HFFc6 (cell line): ENCODE results near the gene KCTD15. TPM values are rescaled to one million over a fixed set of nuclear protein-coding genes. Genes with fewer than 3 reads are reported as not detected.

Source experiments
- DNase-seq: peaks from one replicate; pipeline ENCODE4 v3.0.0-alpha.2; 2018
- H3K27ac Mint-ChIP-seq: 2 replicates; pipeline ENCODE4 v1.8.0; 2020; ENCODE audit warnings: mild to moderate bottlenecking, mixed read lengths
- H3K27me3 Mint-ChIP-seq: 2 replicates; pipeline ENCODE4 v1.8.0; 2021; ENCODE audit warnings: mild to moderate bottlenecking, moderate library complexity, mixed read lengths; ENCODE audit not compliant: insufficient read depth
- H3K36me3 Mint-ChIP-seq: 2 replicates; pipeline ENCODE4 v1.8.0; 2021; ENCODE audit warnings: low read depth, mixed read lengths
- H3K4me1 Mint-ChIP-seq: 2 replicates; pipeline ENCODE4 v1.8.0; 2020; ENCODE audit warnings: low read depth, mixed read lengths
- H3K4me3 Mint-ChIP-seq: 2 replicates; pipeline ENCODE4 v1.8.0; 2020; ENCODE audit warnings: mild to moderate bottlenecking, moderate library complexity, mixed read lengths
- H3K9me3 Mint-ChIP-seq: 2 replicates; pipeline ENCODE4 v1.8.0; 2020; ENCODE audit warnings: mild to moderate bottlenecking, mixed read lengths
- CTCF ChIP-seq: fragments of 200-600 bp; sonication (generic); IDR thresholded peaks from 2 replicates; pipeline ENCODE4 v1.5.0; 2021; ENCODE audit warnings: antibody characterized with exemption, mild to moderate bottlenecking
- total RNA-seq, 6 experiments: library from RNA; stranded (reverse); fragmentation: NEBNext Ultra II Directional; extraction: Animal tissue kit (Norgen Biotek cat#: 25700); gene quantifications; 2 replicates in 1 of 6; 3 replicates in 5 of 6; pipeline ENCODE4 v1.2.3, GENCODE V29; 2021

The KCTD15 gene
- total RNA-seq, 6 experiments from 2014 or later = 5.9 to 11.7 (median 7.1) TPM

- Mint-ChIP-seq H3K9me3 (no peaks in the 10 kb centered on the region), H3K27me3 (peaks cover 5% of the 10 kb centered on the region; the same call in 1 of the 2 replicates), H3K4me3 (no peak overlapping the region), H3K4me1 (no peaks in the 10 kb centered on the region), H3K36me3 (no peaks in the 10 kb centered on the region), H3K27ac (no peak overlapping the region)
- DNase-seq = no peak
- TF ChIP-seq CTCF = no peak
These were observed 15.2 kb downstream of the KCTD15 start for GRCh38 chr19:33811736-33812387.

- Mint-ChIP-seq H3K27me3 (peaks cover 4% of the 10 kb centered on the region; the same call in 1 of the 2 replicates), H3K9me3 (no peaks in the 10 kb centered on the region), H3K4me1 (no peaks in the 10 kb centered on the region), H3K27ac (no peak overlapping the region), H3K4me3 (no peak overlapping the region), H3K36me3 (no peaks in the 10 kb centered on the region)
- no peak for DNase-seq
- 0 out of 2 replicates have a peak, but pooled peaks have one; percentile 12 for TF ChIP-seq CTCF
These were observed 16.0 kb downstream of the KCTD15 start for GRCh38 chr19:33812388-33813330.

GRCh38 chr19:33813391-33814101 lies 16.9 kb downstream of the KCTD15 start:
- Mint-ChIP-seq H3K27me3 (peaks cover 8% of the 10 kb centered on the region; the same call in 1 of the 2 replicates), H3K27ac (no peak overlapping the region), H3K4me1 (no peaks in the 10 kb centered on the region), H3K9me3 (no peaks in the 10 kb centered on the region), H3K4me3 (no peak overlapping the region), H3K36me3 (no peaks in the 10 kb centered on the region)
- no peak for TF ChIP-seq CTCF
- no peak for DNase-seq

GRCh38 chr19:33814181-33815165 lies 17.8 kb downstream of the KCTD15 start:
- Mint-ChIP-seq H3K27me3 (peaks cover 9% of the 10 kb centered on the region; the same call in 1 of the 2 replicates), H3K4me3 (no peak overlapping the region), H3K36me3 (no peaks in the 10 kb centered on the region), H3K4me1 (no peaks in the 10 kb centered on the region), H3K9me3 (no peaks in the 10 kb centered on the region), H3K27ac (no peak overlapping the region)
- no peak for TF ChIP-seq CTCF
- DNase-seq = no peak
